Astrocyte of the cerebellum (primary cell): ENCODE measurements around the gene EVI5L.
A peak's percentile ranks its signal among the peaks of the same experiment; 100 is the strongest.

ENCODE experiments used
- DNase-seq: peaks from one replicate; pipeline ENCODE4 v3.0.0-alpha.2; 2011; ENCODE audit warnings: low read depth
- H3K4me3 ChIP-seq: 2 replicates; pipeline ENCODE4 v1.5.1; 2011; ENCODE audit warnings: mild to moderate bottlenecking, low read depth, low read length, moderate library complexity
- CTCF ChIP-seq: IDR thresholded peaks from 2 replicates; pipeline ENCODE4 v1.5.1; 2012; ENCODE audit warnings: low read length, low read depth, moderate library complexity, mild to moderate bottlenecking; ENCODE audit errors: missing control alignments
- in situ Hi-C: cut with HindIII; loops from 2 replicates; pipeline ENCODE4 v1.10.0; 2017; ENCODE audit warnings: low sequenced_read_pairs

EVI5L gene

GRCh38 chr19:7907122-7907521 is 77.1 kb downstream of the EVI5L start:
- DNase-seq = no peak
- TF ChIP-seq CTCF = no peak
- H3K4me3 ChIP-seq = no peak overlapping the region
- in situ Hi-C loops = no loop called here

GRCh38 chr19:7907544-7907943 is 77.5 kb downstream of the EVI5L start:
- no peak for DNase-seq
- TF ChIP-seq CTCF = no peak
- H3K4me3 ChIP-seq = no peak overlapping the region
- in situ Hi-C loops = no loop called here

GRCh38 chr19:7908078-7908699 is 78.2 kb downstream of the EVI5L start:
- no peak for DNase-seq
- in situ Hi-C loops = no loop called here
- H3K4me3 ChIP-seq = no peak overlapping the region
- TF ChIP-seq CTCF = no peak

- DNase-seq = no peak
- H3K4me3 ChIP-seq = no peak overlapping the region
- TF ChIP-seq CTCF = peak; percentile 2
- in situ Hi-C loops = no loop called here
Observed at GRCh38 chr19:7908742-7909461, 78.9 kb downstream of the EVI5L start.

GRCh38 chr19:7909471-7910067 is 79.6 kb downstream of the EVI5L start:
- in situ Hi-C loops = no loop called here
- no peak overlapping the region for H3K4me3 ChIP-seq
- DNase-seq = no peak
- no peak for TF ChIP-seq CTCF

GRCh38 chr19:7910321-7911161 is 80.5 kb downstream of the EVI5L start:
- DNase-seq = no peak

More at GRCh38 chr19:7910321-7911161, 80.5 kb downstream of the EVI5L start:
- H3K4me3 ChIP-seq = no peak overlapping the region
- TF ChIP-seq CTCF = no peak
- in situ Hi-C loops = no loop called here
